Vagina (tissue), 2 donors: ENCODE results near the gene BRMS1. TPM values are rescaled to one million over a fixed set of nuclear protein-coding genes. Genes with fewer than 3 reads are reported as not detected.
A peak's percentile ranks its signal among the peaks of the same experiment; 100 is the strongest.
"Not testable (repeated sequence)": the region's sequence is repeated elsewhere in the genome, so short reads cannot be mapped to it uniquely, and the experiment has no call there.

ENCODE experiments used
- DNase-seq, 2 donors: peaks; one replicate each; pipeline ENCODE4 v3.0.0-alpha.2; 2017; ENCODE audit errors: extremely low spot score in 2 of 2
- H3K27ac ChIP-seq: fragments of 200-600 bp; sonication (generic); one replicate; pipeline ENCODE4 v1.5.1; 2019
- H3K27me3 ChIP-seq: fragments of 200-600 bp; sonication (generic); one replicate; pipeline ENCODE4 v1.5.1; 2019
- H3K36me3 ChIP-seq, 2 donors: fragments of 200-600 bp; sonication (generic); one replicate each; pipeline ENCODE4 v1.5.1; 2017 to 2019
- H3K4me1 ChIP-seq: fragments of 200-600 bp; sonication (generic); one replicate; pipeline ENCODE4 v1.5.1; 2019
- H3K4me3 ChIP-seq, 2 donors: fragments of 200-600 bp; sonication (generic); 1 replicate in 1 of 2; 2 replicates in 1 of 2; pipeline ENCODE4 v1.5.1; 2016 to 2019
- H3K9me3 ChIP-seq: fragments of 200-600 bp; sonication (generic); one replicate; pipeline ENCODE4 v1.5.1; 2019
- POLR2A ChIP-seq, 2 donors: fragments of 450-650 bp; IDR thresholded peaks; one replicate each; pipeline ENCODE4 v1.6.1; 2017; ENCODE audit warnings: antibody characterized with exemption in 2 of 2, mild to moderate bottlenecking in 2 of 2, moderate library complexity in 2 of 2
- POLR2AphosphoS5 ChIP-seq, 2 donors: sonication (generic); formaldehyde crosslinking; IDR thresholded peaks; one replicate each; pipeline ENCODE4 v1.9.0; 2017; ENCODE audit warnings: antibody characterized with exemption in 2 of 2, mild to moderate bottlenecking in 2 of 2, low read depth in 1 of 2; ENCODE audit not compliant: insufficient read depth in 1 of 2
- intact Hi-C: fragments of 100-400 bp; cut with DNase I; formaldehyde crosslinking; loops from one replicate; pipeline ENCODE4 v1.15.1; 2023
- total RNA-seq: library from RNA; depleted of rRNA; stranded (reverse); fragments of >200 nt; gene quantifications from one replicate; pipeline ENCODE4 v1.2.3, GENCODE V29; 2016
- TF ChIP-seq, protein P1 (sequence below), 3 experiments: fragments of 450-650 bp in 2 of 3; fragments of 200-600 bp in 1 of 3; sonication (generic) in 1 of 3; IDR thresholded peaks; one replicate each; pipeline ENCODE4 v1.5.1; 2017 to 2019; ENCODE audit warnings: antibody characterized with exemption in 3 of 3, mild to moderate bottlenecking in 2 of 3, moderate library complexity in 2 of 3

Gene BRMS1
- total RNA-seq, 1 donor from 2014 or later, result 37.1 TPM

DNA sequence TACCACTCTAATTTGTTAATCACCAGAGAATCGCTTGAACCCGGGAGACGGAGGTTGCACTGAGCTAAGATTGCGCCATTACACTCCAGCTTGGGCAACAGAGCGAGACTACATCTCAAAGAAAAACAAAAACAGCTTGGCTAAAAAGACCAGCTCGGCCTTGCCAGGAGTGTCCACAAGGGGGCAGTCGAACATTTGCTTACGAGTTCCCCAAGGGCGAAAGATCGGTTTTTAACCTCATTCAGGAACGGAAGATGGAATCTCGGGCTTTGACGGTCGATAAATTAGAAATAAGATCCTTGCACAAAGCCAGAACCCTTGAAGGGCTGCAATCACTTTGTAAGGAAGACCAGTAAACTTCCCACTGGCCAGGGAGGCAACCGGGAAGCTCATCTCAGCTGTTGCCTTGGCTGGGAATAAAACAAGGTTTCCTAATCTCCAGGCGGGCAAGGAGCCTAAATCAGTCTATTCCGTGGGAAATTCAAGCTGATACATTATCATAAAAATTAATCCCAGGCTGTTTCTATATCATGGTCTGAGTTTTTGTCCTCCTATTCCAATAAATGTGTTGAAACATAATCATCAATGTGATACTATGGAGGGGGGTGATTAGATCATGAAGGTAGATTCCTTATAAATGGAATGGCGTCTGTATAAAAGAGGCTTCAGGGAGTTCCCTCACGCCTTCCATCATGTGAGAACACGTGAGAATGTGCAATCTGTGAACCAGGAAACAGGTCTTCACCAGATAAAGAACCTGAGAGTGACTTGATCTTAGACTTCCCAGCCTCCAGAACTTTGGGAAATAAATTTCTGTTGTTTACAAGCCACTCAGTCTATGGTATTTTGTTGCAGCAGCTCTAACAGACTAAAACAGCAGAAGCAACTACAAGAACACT lies 41.5 kb upstream of the BRMS1 start:
- TF ChIP-seq POLR2AphosphoS5 (IDR thresholded peaks at IDR 0.05; ENCODE audit: insufficient read depth in 1 of 2, low read depth in 1 of 2), result peak in 1 of 2 donors; percentile 29
- no peak for TF ChIP-seq POLR2A (IDR thresholded peaks at IDR 0.05)
- TF ChIP-seq, protein P1, sequence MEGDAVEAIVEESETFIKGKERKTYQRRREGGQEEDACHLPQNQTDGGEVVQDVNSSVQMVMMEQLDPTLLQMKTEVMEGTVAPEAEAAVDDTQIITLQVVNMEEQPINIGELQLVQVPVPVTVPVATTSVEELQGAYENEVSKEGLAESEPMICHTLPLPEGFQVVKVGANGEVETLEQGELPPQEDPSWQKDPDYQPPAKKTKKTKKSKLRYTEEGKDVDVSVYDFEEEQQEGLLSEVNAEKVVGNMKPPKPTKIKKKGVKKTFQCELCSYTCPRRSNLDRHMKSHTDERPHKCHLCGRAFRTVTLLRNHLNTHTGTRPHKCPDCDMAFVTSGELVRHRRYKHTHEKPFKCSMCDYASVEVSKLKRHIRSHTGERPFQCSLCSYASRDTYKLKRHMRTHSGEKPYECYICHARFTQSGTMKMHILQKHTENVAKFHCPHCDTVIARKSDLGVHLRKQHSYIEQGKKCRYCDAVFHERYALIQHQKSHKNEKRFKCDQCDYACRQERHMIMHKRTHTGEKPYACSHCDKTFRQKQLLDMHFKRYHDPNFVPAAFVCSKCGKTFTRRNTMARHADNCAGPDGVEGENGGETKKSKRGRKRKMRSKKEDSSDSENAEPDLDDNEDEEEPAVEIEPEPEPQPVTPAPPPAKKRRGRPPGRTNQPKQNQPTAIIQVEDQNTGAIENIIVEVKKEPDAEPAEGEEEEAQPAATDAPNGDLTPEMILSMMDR (IDR thresholded peaks at IDR 0.05), result peak; percentile 81 to 88 (median 85)
- Histone ChIP-seq H3K36me3 (no peaks in the 10 kb centered on the region), H3K27ac (peak overlapping the region; percentile 20), H3K9me3 (no peaks in the 10 kb centered on the region), H3K4me1 (no peaks in the 10 kb centered on the region), H3K27me3 (no peaks in the 10 kb centered on the region), H3K4me3 (peak overlapping the region; percentile 16 to 19)
- DNase-seq, result peak in 1 of 2 donors; percentile 83
- intact Hi-C loops, result loop anchor here (5.0 kb wide), 1 partner anchor 59 kb away; no protein-coding TSS in a partner anchor

DNA sequence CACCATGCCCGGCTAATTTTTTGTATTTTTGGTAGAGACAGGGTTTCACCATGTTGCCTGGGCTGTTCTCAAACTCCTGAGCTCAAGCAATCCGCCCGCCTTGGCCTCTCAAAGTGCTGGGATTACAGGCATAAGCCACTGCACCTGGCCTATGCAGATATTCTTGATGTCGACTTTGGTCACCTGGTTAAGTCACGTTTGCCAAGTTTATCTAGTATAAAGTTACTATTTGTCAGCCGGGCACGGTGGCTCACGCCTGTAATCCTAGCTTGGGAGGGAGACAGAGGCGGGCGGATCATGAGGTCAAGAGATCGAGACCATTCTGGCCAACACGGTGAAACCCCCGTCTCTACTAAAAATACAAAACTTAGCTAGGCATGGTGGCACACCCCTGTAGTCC lies 39.4 kb upstream of the BRMS1 start:
- H3K27ac ChIP-seq, H3K9me3 ChIP-seq, intact Hi-C loops, H3K27me3 ChIP-seq, H3K4me3 ChIP-seq, H3K36me3 ChIP-seq, DNase-seq, H3K4me1 ChIP-seq: not testable (repeated sequence)

DNA sequence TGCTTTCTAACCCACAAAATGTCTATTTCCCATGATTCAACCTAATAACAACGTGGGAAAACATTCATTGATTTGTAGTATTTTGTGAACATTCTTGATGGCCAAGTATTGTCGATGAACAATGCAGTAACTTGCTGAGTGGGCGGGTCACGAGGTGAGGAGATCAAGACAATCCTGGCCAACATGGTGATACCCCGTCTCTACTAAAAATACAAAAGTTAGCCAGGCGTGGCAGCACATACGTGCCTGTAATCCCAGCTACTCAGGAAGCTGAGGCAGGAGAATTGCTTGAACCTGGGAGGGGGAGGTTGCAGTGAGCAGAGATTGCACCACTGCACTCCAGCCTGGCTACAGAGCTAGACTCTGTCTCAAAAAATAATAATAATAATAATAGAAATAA lies 35.4 kb upstream of the BRMS1 start:
- H3K36me3 ChIP-seq, H3K4me3 ChIP-seq, DNase-seq, H3K27me3 ChIP-seq, H3K27ac ChIP-seq, H3K9me3 ChIP-seq, intact Hi-C loops, H3K4me1 ChIP-seq: not testable (repeated sequence)

DNA sequence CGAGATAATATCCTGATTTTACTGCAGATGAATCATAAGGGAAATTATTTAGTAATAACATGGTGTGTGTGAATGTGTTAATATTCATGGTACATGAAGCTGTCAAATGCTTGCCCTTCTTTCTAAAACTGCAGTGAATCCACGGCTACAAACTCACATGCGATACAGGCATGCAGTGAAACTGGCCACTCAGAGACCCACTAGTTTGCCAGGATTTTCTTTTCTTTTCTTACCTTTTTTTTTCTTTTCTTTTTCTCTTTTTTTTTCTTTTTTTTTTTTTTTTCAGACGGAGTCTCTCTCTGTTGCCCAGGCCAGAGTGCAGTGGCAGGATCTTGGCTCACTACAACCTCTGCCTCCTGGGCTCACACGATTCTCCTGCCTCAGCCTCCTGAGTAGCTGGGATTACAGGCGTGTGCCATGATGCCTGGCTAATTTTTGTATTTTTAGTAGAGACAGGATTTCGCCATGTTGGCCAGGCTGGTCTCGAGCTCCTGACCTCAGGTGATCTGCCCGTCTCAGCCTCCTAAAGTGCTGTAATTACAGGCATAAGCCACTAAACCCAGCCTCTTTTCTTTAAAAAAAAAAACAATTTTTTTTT lies 28.9 kb upstream of the BRMS1 start:
- intact Hi-C loops, H3K36me3 ChIP-seq, DNase-seq, H3K9me3 ChIP-seq, H3K27me3 ChIP-seq, H3K4me3 ChIP-seq, H3K27ac ChIP-seq: not testable (repeated sequence)
- peaks cover 28% of the 10 kb centered on the region for H3K4me1 ChIP-seq

DNA sequence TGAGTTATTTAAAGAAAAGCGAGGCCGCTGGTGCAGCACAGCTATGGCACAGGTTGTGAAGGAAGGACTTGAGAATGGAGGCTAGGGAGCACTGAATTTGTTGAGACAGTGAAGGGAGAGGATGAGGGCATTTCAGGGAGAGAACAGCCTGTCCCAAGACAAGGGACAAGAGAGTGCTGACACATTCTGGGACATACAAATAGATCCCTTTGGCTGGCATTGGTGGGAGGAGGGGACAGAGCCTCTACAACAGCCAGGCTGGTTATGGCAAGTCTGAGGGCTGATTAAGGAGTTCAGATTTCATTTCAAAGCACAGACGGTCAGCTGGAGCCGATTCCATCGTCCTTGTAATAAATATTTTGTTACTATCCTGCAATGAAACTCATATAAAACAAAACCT lies 28.4 kb upstream of the BRMS1 start:
- Histone ChIP-seq H3K9me3 (no peaks in the 10 kb centered on the region), H3K4me1 (peaks cover 28% of the 10 kb centered on the region), H3K27me3 (no peaks in the 10 kb centered on the region), H3K27ac (no peak overlapping the region), H3K36me3 (no peaks in the 10 kb centered on the region), H3K4me3 (no peak overlapping the region)
- intact Hi-C loops, result no loop called here
- TF ChIP-seq, protein P1 (IDR thresholded peaks at IDR 0.05), result no peak
- TF ChIP-seq POLR2AphosphoS5 (IDR thresholded peaks at IDR 0.05; ENCODE audit: insufficient read depth in 1 of 2, low read depth in 1 of 2) (no peak), POLR2A (IDR thresholded peaks at IDR 0.05) (no peak)
- no peak for DNase-seq

DNA sequence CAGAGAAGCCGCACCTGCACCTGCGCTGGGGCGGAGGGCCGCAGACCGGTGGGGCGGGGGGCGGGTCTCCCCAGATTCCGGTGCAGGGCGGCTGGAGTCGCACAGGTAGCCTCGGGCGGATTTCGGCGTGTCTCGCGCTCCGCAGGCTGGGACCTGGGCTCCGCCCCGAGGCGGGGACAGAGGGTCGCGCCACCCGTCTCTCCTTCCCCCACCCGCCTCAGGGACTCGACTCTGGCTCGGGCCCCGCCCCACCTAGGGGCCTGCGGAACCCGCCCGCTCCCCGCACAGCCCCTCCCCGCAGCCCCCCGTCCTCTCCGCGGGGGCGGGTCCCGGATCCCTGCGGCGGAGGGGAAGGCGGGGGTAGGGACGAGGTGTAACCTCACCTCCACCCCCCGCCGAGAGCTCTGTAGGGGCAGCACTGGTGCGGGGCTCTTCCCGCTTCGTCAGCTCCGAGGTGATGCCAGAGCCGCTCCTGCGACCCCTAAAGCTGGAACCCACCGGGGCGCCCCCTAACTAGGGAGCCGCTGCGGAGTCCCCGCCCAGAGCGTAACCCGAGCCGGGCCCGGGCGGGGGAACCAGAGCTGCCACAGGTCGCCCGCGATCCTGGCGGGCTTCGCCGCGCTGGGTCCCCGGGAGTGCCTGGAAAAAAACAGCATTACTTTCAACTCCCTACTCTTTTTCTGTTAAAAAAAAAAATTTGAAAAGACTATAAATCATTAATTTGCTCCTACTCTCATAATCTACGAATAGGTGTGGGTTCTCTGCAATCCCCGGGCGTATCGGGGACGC lies 26.9 kb upstream of the BRMS1 start, which contains the start of gene SLC29A2:
Gene SLC29A2, minus strand, starts transcription at position 134 of the 789 bp plus-strand sequence. CDS start 169 bp downstream, outside the sequence.
- no peak for DNase-seq
- peak within 1 kb of the TSS; percentile 68 for H3K27ac ChIP-seq
- H3K36me3 ChIP-seq, result no peaks in the 10 kb centered on the region
- H3K9me3 ChIP-seq, result no peaks in the 10 kb centered on the region
- peak within 1 kb of the TSS; percentile 51 to 57 for H3K4me3 ChIP-seq
- peaks cover 28% of the 10 kb centered on the region for H3K4me1 ChIP-seq
- H3K27me3 ChIP-seq, result no peaks in the 10 kb centered on the region
- no peak for TF ChIP-seq POLR2A (IDR thresholded peaks at IDR 0.05)
- TF ChIP-seq POLR2AphosphoS5 (IDR thresholded peaks at IDR 0.05; ENCODE audit: insufficient read depth in 1 of 2, low read depth in 1 of 2), result peak in 1 of 2 donors; percentile 30
- intact Hi-C loops, result no loop called here
